Measurements from ENCODE around the gene STT3B. TPM values are rescaled to one million over a fixed set of nuclear protein-coding genes. Genes with fewer than 3 reads are reported as not detected.

The STT3B gene
- total and polyA plus RNA-seq, 4 experiments from 2014 or later = 145 to 183 (median 159) TPM

DNA sequence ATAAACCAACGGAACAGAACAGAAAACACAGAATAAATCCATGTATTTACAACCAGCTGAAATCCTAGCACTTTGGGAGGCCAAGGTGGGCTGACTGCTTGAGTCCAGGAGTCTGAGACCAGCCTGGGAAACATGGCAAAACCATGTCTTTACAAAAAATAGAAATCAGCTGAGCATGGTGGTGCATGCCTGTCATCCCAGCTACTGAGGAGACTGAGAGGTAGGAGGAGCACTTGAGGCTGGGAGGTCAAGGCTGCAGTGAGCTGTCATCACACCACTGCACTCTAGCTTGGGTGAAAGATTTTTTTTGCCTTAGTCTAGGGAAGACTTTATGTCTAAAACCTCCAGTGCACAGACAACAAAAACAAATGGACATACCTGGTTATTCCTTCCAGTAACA, 120.7 kb downstream of the STT3B start:
- CTCF ChIA-PET (ENCODE audit: partially characterized antibody) = no interaction called here
- Histone ChIP-seq H3K36me3 (ENCODE audit: insufficient read depth, low read length) (no peaks in the 10 kb centered on the region), H3K27ac (ENCODE audit: low read depth, low read length) (no peak overlapping the region), H3K27me3 (ENCODE audit: insufficient read depth, low read length) (no peaks in the 10 kb centered on the region), H3K4me1 (ENCODE audit: insufficient read depth, low read length) (no peaks in the 10 kb centered on the region), H3K4me3 (ENCODE audit: low read length in 2 of 2) (no peak overlapping the region), H3K9me3 (ENCODE audit: control insufficient read depth in 1 of 2, low read length in 2 of 2) (peaks cover 5 to 67% of the 10 kb centered on the region in 2 donors)
- DNase-seq = no peak
- H3K4me1 Mint-ChIP-seq = peaks cover 0 to 5% (median 0%) of the 10 kb centered on the region in 4 donors
- peak overlapping the region in 3 of 7 donors; percentile 31 to 73 (median 62) for H3K27ac Mint-ChIP-seq
- POLR2A ChIA-PET (ENCODE audit: partially characterized antibody) = interaction anchor here (1.3 kb wide), 1 partner anchor 191 kb away, joined by 3 read pairs; no protein-coding TSS in a partner anchor
- H3K27me3 Mint-ChIP-seq = no peaks in the 10 kb centered on the region
- intact Hi-C loops (cut with micrococcal nuclease) = no loop called here
- peaks cover 15 to 51% of the 10 kb centered on the region in 2 donors for H3K36me3 Mint-ChIP-seq
- H3K9me3 Mint-ChIP-seq = peaks cover 10 to 100% (median 97%) of the 10 kb centered on the region in 8 donors
- H3K4me3 Mint-ChIP-seq = no peak overlapping the region

DNA sequence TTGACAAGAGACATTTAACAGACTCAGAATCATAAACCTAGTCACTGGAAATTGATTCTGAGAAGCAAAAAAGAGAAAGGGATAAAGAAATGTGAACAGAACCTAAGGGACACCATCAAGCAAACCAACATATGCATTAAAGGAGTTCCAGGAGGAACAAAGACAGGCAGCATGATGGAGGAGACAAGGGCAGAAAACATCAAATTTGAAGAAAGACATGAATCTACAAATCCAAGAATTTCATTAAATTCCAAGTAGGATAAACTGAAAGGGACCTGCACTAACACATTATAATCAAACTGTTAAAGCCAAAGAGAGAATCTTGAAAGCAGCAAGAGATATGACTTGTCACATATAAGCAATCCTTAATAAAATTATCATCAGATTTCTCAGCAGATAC, 122.3 kb downstream of the STT3B start:
- ChIA-PET POLR2A (ENCODE audit: partially characterized antibody) (no interaction called here), CTCF (ENCODE audit: partially characterized antibody) (no interaction called here)
- Histone ChIP-seq H3K4me3 (ENCODE audit: low read length in 2 of 2) (no peak overlapping the region), H3K9me3 (ENCODE audit: control insufficient read depth in 1 of 2, low read length in 2 of 2) (peaks cover 0 to 61% of the 10 kb centered on the region in 2 donors), H3K27me3 (ENCODE audit: insufficient read depth, low read length) (no peaks in the 10 kb centered on the region), H3K4me1 (ENCODE audit: insufficient read depth, low read length) (no peaks in the 10 kb centered on the region), H3K36me3 (ENCODE audit: insufficient read depth, low read length) (no peaks in the 10 kb centered on the region), H3K27ac (ENCODE audit: low read depth, low read length) (no peak overlapping the region)
- Mint-ChIP-seq H3K27ac (no peak overlapping the region), H3K27me3 (no peaks in the 10 kb centered on the region), H3K4me1 (peaks cover 0 to 5% (median 0%) of the 10 kb centered on the region in 4 donors), H3K36me3 (peaks cover 8 to 43% of the 10 kb centered on the region in 2 donors), H3K4me3 (peak overlapping the region in 1 of 8 donors; percentile 28), H3K9me3 (peaks cover 10 to 100% (median 92%) of the 10 kb centered on the region in 8 donors)
- no peak for DNase-seq
- intact Hi-C loops (cut with micrococcal nuclease) = no loop called here

DNA sequence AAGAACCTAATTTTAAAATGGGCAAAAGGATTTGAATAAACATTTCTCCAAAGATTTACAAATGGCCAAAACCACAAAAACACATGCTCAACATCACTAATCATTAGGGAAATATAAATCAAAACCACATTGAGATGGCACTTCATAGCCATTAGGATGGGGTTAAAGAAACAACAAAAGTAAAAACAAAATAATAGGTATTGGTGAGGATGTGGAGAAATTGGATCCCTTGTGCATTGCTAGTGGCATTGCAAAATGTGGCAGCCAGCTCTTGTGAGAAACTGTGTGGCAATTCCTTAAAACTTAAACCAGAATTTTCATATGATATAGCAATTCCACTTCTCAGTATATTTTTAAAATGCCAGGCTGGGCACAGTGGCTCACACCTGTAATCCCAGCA, 126.5 kb downstream of the STT3B start:
- DNase-seq = no peak
- Histone ChIP-seq H3K27me3 (ENCODE audit: insufficient read depth, low read length) (no peaks in the 10 kb centered on the region), H3K36me3 (ENCODE audit: insufficient read depth, low read length) (no peaks in the 10 kb centered on the region), H3K27ac (ENCODE audit: low read depth, low read length) (no peak overlapping the region), H3K9me3 (ENCODE audit: control insufficient read depth in 1 of 2, low read length in 2 of 2) (peaks cover 0 to 36% of the 10 kb centered on the region in 2 donors), H3K4me3 (ENCODE audit: low read length in 2 of 2) (no peak overlapping the region), H3K4me1 (ENCODE audit: insufficient read depth, low read length) (no peaks in the 10 kb centered on the region)
- intact Hi-C loops (cut with micrococcal nuclease) = no loop called here
- ChIA-PET CTCF (ENCODE audit: partially characterized antibody) (no interaction called here), POLR2A (ENCODE audit: partially characterized antibody) (no interaction called here)
- peaks cover 0 to 2% of the 10 kb centered on the region in 2 donors for H3K27me3 Mint-ChIP-seq
- H3K4me3 Mint-ChIP-seq = no peak overlapping the region
- peaks cover 12 to 24% of the 10 kb centered on the region in 2 donors for H3K36me3 Mint-ChIP-seq
- no peaks in the 10 kb centered on the region for H3K4me1 Mint-ChIP-seq
- H3K9me3 Mint-ChIP-seq = peaks cover 9 to 91% (median 72%) of the 10 kb centered on the region in 8 donors
- no peak overlapping the region for H3K27ac Mint-ChIP-seq

DNA sequence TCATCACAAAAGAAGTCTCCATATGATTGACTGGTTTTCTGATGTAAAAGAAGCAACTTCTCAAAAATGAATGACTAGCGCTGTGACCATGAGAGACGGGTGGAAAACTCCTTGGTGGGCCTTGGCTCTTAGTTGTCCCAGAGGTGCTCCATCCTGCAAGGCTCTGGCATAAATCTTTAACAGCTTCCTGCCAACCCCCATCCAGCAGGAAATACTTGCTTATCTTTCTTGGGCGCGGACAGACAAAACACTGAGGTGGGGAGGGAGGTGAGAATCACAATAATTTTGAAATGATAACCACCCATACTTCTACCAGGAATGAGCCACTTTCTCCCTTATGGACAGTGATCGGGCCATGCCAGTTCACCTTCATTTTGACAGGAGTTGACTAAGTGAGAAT, 128.6 kb downstream of the STT3B start:
- no peak overlapping the region for H3K27ac ChIP-seq (ENCODE audit: low read depth, low read length)
- Mint-ChIP-seq H3K27ac (no peak overlapping the region), H3K27me3 (peaks cover 0 to 2% of the 10 kb centered on the region in 2 donors), H3K4me1 (no peaks in the 10 kb centered on the region), H3K36me3 (peaks cover 11 to 12% of the 10 kb centered on the region in 2 donors), H3K9me3 (peaks cover 7 to 71% (median 52%) of the 10 kb centered on the region in 8 donors), H3K4me3 (no peak overlapping the region)
- ChIA-PET CTCF (ENCODE audit: partially characterized antibody) (no interaction called here), POLR2A (ENCODE audit: partially characterized antibody) (no interaction called here)
- no peaks in the 10 kb centered on the region for H3K36me3 ChIP-seq (ENCODE audit: insufficient read depth, low read length)
- H3K9me3 ChIP-seq (ENCODE audit: control insufficient read depth in 1 of 2, low read length in 2 of 2) = peaks cover 0 to 23% of the 10 kb centered on the region in 2 donors
- H3K27me3 ChIP-seq (ENCODE audit: insufficient read depth, low read length) = no peaks in the 10 kb centered on the region
- no peak overlapping the region for H3K4me3 ChIP-seq (ENCODE audit: low read length in 2 of 2)
- H3K4me1 ChIP-seq (ENCODE audit: insufficient read depth, low read length) = no peaks in the 10 kb centered on the region
- no peak for DNase-seq
- intact Hi-C loops (cut with micrococcal nuclease) = no loop called here

DNA sequence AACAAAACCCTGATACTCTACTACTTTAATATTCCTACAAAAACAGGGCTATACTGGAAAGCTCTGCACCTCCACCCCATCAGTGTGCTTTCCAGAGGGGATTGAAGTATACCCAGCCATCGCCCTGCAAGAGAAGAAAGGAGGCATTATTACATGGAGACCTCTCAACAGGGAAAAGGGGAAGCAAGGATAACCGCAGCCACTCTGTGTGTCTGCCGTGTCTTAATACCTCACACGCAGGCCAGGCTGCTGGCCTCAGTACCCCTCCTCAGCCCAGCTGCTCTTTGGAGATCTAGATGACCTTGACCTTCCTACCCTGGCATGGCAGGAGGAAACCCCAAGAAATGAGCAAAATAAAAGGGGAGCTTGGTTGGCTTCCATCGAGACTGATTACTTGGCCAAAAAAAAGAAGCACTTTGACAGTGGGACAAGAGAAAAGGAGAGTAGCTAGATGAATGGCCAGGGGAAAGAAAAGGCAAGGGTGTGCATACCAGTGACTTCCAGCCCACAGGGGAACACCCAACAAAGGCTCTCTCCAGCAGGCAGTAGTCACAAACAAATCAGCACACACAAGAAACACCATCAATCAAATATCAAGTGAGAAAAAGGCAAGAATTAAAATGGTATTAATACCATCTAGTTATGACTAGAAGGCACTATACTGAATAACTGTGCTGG, 129.4 kb downstream of the STT3B start:
- Histone ChIP-seq H3K27ac (ENCODE audit: low read depth, low read length) (no peak overlapping the region), H3K4me3 (ENCODE audit: low read length in 2 of 2) (no peak overlapping the region), H3K36me3 (ENCODE audit: insufficient read depth, low read length) (no peaks in the 10 kb centered on the region), H3K4me1 (ENCODE audit: insufficient read depth, low read length) (no peaks in the 10 kb centered on the region), H3K27me3 (ENCODE audit: insufficient read depth, low read length) (no peaks in the 10 kb centered on the region), H3K9me3 (ENCODE audit: control insufficient read depth in 1 of 2, low read length in 2 of 2) (peaks cover 0 to 16% of the 10 kb centered on the region in 2 donors)
- Mint-ChIP-seq H3K36me3 (peaks cover 7 to 8% of the 10 kb centered on the region in 2 donors), H3K4me1 (no peaks in the 10 kb centered on the region), H3K27me3 (peaks cover 0 to 2% of the 10 kb centered on the region in 2 donors), H3K9me3 (peaks cover 7 to 62% (median 44%) of the 10 kb centered on the region in 8 donors), H3K4me3 (no peak overlapping the region), H3K27ac (peak overlapping the region in 2 of 7 donors; percentile 27 to 36)
- DNase-seq = no peak
- intact Hi-C loops (cut with micrococcal nuclease) = no loop called here
- POLR2A ChIA-PET (ENCODE audit: partially characterized antibody) = no interaction called here
- CTCF ChIA-PET (ENCODE audit: partially characterized antibody) = no interaction called here

DNA sequence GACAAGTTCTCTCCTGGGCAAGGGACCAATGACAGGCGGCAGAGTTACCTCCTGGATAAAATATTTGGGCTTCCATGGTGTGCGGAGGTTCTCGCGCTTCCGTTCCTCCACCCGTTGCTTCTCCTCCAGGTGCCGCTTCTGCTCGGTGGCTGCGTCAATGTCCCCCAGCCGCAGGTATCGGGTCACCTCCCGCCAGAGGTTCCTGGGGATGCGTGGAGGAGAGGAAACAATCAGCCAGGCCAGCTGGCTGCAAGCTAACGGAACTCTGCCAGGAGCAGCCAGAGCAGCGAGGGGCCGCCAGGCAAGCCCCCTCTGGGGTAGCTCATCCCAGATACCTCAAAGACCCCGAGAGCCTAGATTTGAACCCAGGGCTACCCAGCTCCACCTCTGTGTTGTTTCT, 131.3 kb downstream of the STT3B start:
- Mint-ChIP-seq H3K4me1 (no peaks in the 10 kb centered on the region), H3K4me3 (no peak overlapping the region), H3K9me3 (peaks cover 4 to 43% (median 25%) of the 10 kb centered on the region in 8 donors), H3K27ac (no peak overlapping the region), H3K27me3 (peaks cover 0 to 2% of the 10 kb centered on the region in 2 donors), H3K36me3 (peaks cover 2 to 3% of the 10 kb centered on the region in 2 donors)
- H3K4me3 ChIP-seq (ENCODE audit: low read length in 2 of 2) = no peak overlapping the region
- no peak overlapping the region for H3K27ac ChIP-seq (ENCODE audit: low read depth, low read length)
- H3K36me3 ChIP-seq (ENCODE audit: insufficient read depth, low read length) = no peaks in the 10 kb centered on the region
- no peaks in the 10 kb centered on the region for H3K27me3 ChIP-seq (ENCODE audit: insufficient read depth, low read length)
- intact Hi-C loops (cut with micrococcal nuclease) = no loop called here
- H3K4me1 ChIP-seq (ENCODE audit: insufficient read depth, low read length) = no peaks in the 10 kb centered on the region
- ChIA-PET POLR2A (ENCODE audit: partially characterized antibody) (no interaction called here), CTCF (ENCODE audit: partially characterized antibody) (no interaction called here)
- no peak for DNase-seq
- H3K9me3 ChIP-seq (ENCODE audit: control insufficient read depth in 1 of 2, low read length in 2 of 2) = no peaks in the 10 kb centered on the region

DNA sequence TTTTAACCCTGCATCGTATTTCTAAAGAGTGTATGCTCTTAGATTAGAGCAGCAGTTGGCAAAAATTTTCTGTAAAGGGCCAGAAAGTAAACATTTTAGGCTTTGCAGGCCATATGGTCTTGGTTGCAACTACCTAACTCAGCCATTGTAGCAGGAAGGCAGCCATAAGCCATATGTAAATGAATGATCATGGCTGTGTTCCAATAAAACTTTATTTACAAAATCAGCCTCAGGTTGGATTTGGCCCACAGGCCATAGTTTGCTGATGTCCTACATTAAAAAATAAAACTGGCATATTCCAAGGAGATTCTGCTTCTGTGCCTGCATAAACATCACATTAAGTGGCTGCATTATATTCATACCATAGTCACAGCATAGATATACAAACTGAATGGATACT, 134.9 kb downstream of the STT3B start:
- Mint-ChIP-seq H3K27ac (no peak overlapping the region), H3K36me3 (no peaks in the 10 kb centered on the region), H3K4me1 (no peaks in the 10 kb centered on the region), H3K4me3 (no peak overlapping the region), H3K9me3 (peaks cover 0 to 9% (median 0%) of the 10 kb centered on the region in 8 donors), H3K27me3 (peaks cover 0 to 2% of the 10 kb centered on the region in 2 donors)
- Histone ChIP-seq H3K4me3 (ENCODE audit: low read length in 2 of 2) (no peak overlapping the region), H3K27me3 (ENCODE audit: insufficient read depth, low read length) (no peaks in the 10 kb centered on the region), H3K27ac (ENCODE audit: low read depth, low read length) (no peak overlapping the region), H3K36me3 (ENCODE audit: insufficient read depth, low read length) (no peaks in the 10 kb centered on the region), H3K4me1 (ENCODE audit: insufficient read depth, low read length) (no peaks in the 10 kb centered on the region), H3K9me3 (ENCODE audit: control insufficient read depth in 1 of 2, low read length in 2 of 2) (no peaks in the 10 kb centered on the region)
- intact Hi-C loops (cut with micrococcal nuclease) = no loop called here
- DNase-seq = no peak
- POLR2A ChIA-PET (ENCODE audit: partially characterized antibody) = no interaction called here
- CTCF ChIA-PET (ENCODE audit: partially characterized antibody) = no interaction called here
